HT-29 (cell line): ENCODE measurements around the gene TOM1. TPM values are rescaled to one million over a fixed set of nuclear protein-coding genes. Genes with fewer than 3 reads are reported as not detected.

Source experiments
- DNase-seq: peaks from one replicate; pipeline ENCODE4 v3.0.0-alpha.2; 2015; ENCODE audit warnings: low spot score
- total RNA-seq: library from RNA; depleted of rRNA; stranded (reverse); fragments of >200 nt; shearing (Covaris generic); gene quantifications from 2 replicates; pipeline ENCODE4 v1.2.3, GENCODE V29; 2014

TOM1 gene
- total RNA-seq, 1 experiment from 2014 or later: 32.4 TPM

- DNase-seq: no peak
These were observed 70.3 kb downstream of the TOM1 start for GRCh38 chr22:35369996-35370395.

GRCh38 chr22:35373781-35374180 lies 74.1 kb downstream of the TOM1 start:
- DNase-seq: no peak

GRCh38 chr22:35375031-35375430 lies 75.3 kb downstream of the TOM1 start:
- no peak for DNase-seq

- DNase-seq: no peak
These were observed 75.8 kb downstream of the TOM1 start for GRCh38 chr22:35375526-35375925.

GRCh38 chr22:35376728-35377472 lies 77.2 kb downstream of the TOM1 start:
- peak; percentile 81 for DNase-seq

- no peak for DNase-seq
These were observed 78.0 kb downstream of the TOM1 start for GRCh38 chr22:35377735-35378134.

- no peak for DNase-seq
These were observed 78.9 kb downstream of the TOM1 start for GRCh38 chr22:35378621-35379020.

GRCh38 chr22:35379146-35379993 lies 79.7 kb downstream of the TOM1 start:
- peak; percentile 59 for DNase-seq

GRCh38 chr22:35380013-35380412 lies 80.3 kb downstream of the TOM1 start:
- no peak for DNase-seq

- peak; percentile 66 for DNase-seq
These were observed 81.1 kb downstream of the TOM1 start, which contains the start of gene HMOX1 for GRCh38 chr22:35380537-35381423. TSS of gene HMOX1 (plus strand) at chr22:35381096. CDS start at chr22:35381174, 78 bp downstream.

- no peak for DNase-seq
These were observed 81.8 kb downstream of the TOM1 start for GRCh38 chr22:35381424-35382009.

GRCh38 chr22:35383679-35384071 lies 84.0 kb downstream of the TOM1 start:
- no peak for DNase-seq

GRCh38 chr22:35384527-35384926 lies 84.8 kb downstream of the TOM1 start:
- no peak for DNase-seq

GRCh38 chr22:35384975-35385588 lies 85.4 kb downstream of the TOM1 start:
- DNase-seq: no peak

GRCh38 chr22:35386670-35387288 lies 87.1 kb downstream of the TOM1 start:
- no peak for DNase-seq

- no peak for DNase-seq
These were observed 91.2 kb downstream of the TOM1 start for GRCh38 chr22:35390933-35391332.

- DNase-seq: no peak
These were observed 92.7 kb downstream of the TOM1 start for GRCh38 chr22:35392357-35392756.

GRCh38 chr22:35393116-35394010 lies 93.7 kb downstream of the TOM1 start:
- DNase-seq: no peak

- DNase-seq: no peak
These were observed 94.3 kb downstream of the TOM1 start for GRCh38 chr22:35394011-35394312.
